Mesenteric fat pad (tissue), 1 donor: ENCODE measurements around the gene GPR78. TPM values are rescaled to one million over a fixed set of nuclear protein-coding genes. Genes with fewer than 3 reads are reported as not detected.
A peak's percentile ranks its signal among the peaks of the same experiment; 100 is the strongest.

Experiments
- DNase-seq: peaks from one replicate; pipeline ENCODE4 v3.0.0-alpha.2; 2020; ENCODE audit warnings: low spot score
- total RNA-seq: library from RNA; stranded (reverse); fragmentation: NEBNext Ultra II Directional; extraction: Animal tissue kit (Norgen Biotek cat#: 25700); gene quantifications from one replicate; pipeline ENCODE4 v1.2.1, GENCODE V29; 2021
- donor health status: DM: yes; HTN: yes; CAD: no.

The GPR78 gene
- total RNA-seq, 1 donor from 2014 or later: not detected

DNA sequence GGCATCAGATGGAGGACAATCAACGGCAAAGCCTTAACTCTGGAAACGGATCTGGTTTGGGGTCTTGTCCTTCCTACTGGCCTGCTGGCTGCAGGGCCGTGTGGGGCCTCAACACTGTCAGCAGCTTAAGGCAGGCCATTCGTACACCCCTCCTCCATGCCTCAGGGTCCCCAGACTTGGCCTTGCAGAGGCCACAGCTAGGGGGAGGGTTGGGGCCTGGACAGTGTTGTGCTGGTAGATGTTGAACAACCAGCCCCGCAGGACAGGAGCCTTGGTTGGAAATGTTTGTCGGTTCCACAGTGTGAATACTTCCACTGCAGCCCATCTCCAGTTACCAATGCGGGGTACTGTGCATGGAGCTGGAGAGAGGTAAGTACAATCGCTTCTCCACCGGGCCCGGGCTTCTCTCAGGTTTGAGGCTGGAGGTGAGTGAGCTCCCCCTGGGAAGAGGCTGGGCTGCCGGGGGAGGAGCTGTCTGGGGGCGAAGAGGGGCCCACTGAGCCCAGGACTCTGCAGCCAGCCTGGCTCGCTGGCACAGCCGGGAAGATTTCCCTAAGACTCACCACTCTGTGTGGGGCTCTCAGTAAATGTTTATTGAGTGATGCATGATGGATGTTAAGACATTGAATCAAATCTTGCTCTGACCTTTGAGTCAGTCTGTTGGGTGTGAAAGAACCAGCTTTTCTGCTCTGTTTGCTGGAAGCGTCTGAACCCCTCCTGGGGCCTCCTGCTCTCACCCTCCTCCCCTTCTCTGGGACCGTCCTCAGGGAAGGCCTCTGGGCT is 19.7 kb upstream of the GPR78 start:
- DNase-seq: no peak

DNA sequence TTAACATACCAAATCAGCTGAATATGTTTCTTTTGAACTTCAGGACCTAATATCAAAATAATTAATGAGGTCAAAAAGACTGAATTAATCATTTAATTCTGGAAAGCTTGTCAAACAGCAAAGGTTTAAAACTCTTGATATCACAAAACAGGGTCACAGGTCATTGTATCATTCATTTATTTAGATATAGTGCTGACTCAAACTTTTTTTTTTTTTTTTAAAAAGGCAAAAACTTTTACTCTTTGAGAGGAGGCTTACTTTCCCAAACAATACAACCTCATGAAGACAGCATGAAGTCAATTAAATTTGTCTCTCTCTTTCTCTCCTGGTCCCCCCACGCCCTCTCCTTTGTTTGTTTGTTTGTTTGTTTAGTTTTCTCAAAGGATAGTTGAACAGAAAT is 15.6 kb upstream of the GPR78 start:
- no peak for DNase-seq

DNA sequence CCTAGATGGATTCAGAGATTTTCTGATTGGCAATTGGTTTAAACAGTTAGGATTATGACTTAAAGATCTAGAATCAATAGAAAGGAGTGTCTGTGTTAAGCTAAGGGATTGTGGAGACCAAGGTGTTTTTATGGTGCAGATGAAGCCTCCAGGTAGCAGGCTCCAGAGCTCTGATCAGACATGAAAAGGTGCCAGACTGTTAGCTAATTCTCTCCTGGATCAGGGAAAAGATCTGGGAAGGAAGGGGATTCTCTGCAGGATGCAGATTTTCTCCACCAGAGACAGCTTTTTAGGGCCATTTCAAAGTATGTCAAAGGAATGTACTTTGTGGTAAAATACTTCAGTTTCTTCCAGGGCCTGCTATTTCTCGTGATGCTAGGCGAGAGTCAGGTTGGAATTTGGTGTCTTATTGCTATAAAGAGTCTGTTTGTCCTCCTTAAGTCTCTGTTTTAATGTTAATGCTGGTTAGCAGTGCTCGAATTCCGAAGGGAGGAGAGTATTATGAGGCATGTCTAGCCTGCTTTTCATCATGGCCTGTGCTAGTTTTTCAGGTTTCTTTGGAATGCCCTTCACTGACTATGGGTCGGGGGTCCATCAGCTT is 12.0 kb upstream of the GPR78 start:
- DNase-seq: no peak

- DNase-seq: no peak
Measured at GRCh38 chr4:8570201-8570600, 10.0 kb upstream of the GPR78 start.

- no peak for DNase-seq
Measured at GRCh38 chr4:8571702-8572685, 8.2 kb upstream of the GPR78 start.

DNA sequence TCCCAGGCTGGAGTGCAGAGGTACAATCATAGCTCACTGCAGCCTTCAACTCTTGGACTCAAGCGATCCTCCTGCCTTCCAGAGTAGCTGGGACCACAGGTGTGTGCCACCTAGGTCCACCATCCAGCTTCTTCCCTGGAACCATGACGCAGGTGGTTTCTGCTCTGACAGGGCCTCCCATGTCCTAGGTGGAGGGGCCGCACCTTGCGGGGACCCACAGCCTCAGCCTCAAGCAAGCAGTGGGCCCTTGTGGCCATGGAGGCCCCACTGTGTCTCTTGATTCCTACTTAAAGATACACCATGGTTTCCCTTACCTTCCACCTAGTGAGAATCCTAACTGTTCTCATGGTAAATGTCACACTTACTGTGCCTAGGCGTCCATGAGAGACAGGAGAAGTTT is 6.9 kb upstream of the GPR78 start:
- no peak for DNase-seq

DNA sequence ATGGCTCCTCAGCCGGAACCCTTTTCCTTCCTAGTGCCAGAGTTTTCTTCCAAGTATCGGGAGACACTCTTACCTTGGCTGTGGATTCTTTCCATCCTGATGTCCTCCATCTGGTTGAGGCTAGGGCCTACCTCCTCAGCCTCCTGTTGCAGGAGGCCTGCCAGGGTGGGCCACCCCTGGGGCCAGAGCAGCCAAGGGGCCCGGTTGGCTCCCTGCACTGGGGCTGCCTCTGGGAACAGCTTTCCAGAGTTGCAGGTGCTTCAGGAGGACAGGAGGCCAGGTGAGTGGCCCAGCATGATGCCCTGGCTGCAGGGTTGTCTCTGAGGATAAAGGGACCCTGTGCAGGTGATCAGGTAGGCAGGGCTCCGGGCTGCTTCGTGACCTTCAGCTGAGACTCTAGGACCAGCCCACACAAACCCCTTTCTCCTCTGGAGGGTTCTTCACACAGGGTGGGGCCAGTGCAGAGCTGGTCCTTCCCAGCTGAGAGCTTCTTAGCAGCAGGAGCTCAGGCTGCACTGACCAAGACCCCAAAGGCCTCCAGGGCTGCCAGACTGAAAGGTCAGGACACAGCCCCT is 5.3 kb upstream of the GPR78 start:
- DNase-seq: no peak

- DNase-seq: no peak
Measured at GRCh38 chr4:8575457-8575856, 4.7 kb upstream of the GPR78 start.

DNA sequence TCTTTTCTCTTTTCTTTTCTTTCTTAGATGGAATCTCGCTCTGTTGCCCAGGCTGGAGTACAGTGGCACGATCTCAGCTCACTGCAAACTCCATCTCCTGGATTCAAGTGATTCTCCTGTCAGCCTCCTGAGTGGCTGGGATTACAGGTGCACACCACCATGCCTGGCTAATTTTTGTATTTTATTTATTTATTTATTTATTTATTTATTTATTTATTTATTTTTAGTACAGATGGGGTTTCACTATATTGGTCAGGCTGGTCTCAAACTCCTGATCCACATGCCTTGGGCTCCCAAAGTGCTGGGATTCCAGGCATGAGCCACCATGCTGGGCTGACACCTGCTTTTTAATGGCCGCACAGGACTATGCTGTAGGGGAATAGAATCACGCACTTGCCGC is 3.6 kb upstream of the GPR78 start:
- DNase-seq: peak; percentile 22

- peak; percentile 51 for DNase-seq
Measured at GRCh38 chr4:8577046-8577445, 3.1 kb upstream of the GPR78 start.

DNA sequence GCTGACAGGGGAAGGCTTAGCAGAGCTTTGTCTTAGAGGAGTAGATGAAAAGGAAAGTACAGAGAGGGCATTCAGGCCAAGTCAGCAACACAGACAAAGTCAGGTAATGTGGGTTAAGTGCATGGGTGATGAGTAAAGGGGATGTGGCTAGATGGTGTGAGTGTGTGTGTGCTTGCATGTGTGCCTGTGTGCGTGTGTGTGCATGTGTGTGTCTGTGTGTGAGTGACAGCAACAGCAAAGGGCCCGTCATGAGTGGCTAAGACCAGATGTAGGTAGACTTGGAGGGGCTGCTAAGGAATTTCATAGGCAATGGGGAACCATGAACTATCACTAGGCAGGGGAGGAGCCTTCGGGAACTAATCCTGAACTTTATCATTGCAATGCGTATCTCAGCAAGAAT is 2.2 kb upstream of the GPR78 start:
- DNase-seq: peak; percentile 12

DNA sequence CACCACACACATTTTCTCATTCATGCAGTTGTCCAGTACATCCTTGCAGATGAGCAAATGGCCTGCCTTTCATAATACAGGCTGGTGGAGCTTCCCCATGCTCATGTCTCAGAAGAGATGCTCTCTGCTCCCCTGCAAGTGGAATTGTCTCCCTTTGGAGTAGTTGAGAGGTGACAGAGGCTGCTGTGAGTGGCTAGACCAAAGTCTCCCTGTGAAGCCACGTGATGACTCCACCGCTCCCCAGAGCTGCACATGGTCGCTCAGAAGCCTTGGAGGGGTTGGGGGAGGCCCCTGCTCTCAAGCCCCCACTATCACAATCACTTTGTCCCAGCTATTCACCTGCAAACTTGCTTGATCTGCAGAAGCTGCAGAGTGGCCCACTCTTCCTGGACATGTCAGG is 1.5 kb upstream of the GPR78 start:
- DNase-seq: peak; percentile 57

DNA sequence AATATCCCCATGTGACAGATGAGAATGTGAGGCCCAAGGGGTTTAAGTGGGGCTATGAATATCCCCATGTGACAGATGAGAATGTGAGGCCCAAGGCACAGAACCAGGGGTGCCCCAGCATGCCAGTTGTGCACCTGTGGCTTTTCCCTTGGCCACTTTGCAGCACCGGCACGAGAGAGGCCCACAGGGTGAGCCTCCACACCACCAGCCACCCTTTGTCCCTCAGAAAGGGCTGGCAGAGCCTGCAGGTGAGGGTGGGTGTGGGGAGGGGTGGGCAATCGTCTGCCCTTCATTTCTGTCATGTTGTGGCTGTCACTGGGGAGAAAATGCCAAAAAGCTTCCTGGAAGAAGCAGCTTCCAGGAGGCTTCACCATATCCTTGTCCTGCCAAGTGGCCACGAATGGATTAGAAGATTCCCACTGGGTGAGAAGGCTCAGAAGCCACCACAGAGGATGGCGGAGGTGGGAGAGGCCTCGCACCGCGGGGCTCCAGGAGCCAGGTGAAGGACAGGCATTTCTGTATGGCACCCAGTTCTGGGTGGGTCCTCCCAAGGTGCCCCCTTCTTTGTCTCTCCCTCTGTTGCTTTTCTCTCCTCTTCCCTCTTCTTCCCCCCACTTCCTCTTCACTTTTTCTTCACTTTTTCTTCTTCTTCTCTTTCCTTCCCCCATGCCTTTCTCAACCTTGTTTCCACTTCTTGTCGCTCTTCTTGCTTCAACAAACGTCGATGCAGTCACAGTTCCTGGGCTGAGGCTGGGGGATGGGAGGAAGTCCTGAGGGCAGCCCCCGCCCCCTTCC is 469 bp upstream of the GPR78 start:
- DNase-seq: peak; percentile 67

- peak; percentile 84 for DNase-seq
Measured at GRCh38 chr4:8581094-8581861, 1.1 kb downstream of the GPR78 start.

DNA sequence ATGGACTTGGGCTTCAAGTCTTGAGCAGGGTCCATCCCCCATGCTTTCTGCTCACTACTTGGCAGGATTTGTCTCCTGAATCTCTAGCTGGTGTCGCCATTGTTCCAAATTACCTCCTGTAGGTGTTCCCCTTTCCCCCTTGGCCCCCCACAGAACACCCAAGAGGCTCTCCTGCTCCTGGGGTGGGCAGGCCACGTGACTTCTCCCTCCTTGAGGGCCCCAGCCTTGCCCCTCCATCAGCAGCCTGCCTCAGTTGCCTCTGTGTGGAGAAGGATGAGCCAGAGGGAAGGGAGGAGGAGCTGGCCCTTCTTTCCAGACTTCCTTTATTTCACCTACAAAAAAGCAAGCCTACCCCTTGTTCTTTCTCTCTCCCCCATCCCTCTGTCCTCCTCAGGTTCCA is 1.8 kb downstream of the GPR78 start:
- no peak for DNase-seq

- DNase-seq: peak; percentile 74
Measured at GRCh38 chr4:8582436-8582835, 2.2 kb downstream of the GPR78 start.

- DNase-seq: peak; percentile 49
Measured at GRCh38 chr4:8582941-8583654, 2.9 kb downstream of the GPR78 start.

- peak; percentile 45 for DNase-seq
Measured at GRCh38 chr4:8583655-8584025, 3.4 kb downstream of the GPR78 start.

DNA sequence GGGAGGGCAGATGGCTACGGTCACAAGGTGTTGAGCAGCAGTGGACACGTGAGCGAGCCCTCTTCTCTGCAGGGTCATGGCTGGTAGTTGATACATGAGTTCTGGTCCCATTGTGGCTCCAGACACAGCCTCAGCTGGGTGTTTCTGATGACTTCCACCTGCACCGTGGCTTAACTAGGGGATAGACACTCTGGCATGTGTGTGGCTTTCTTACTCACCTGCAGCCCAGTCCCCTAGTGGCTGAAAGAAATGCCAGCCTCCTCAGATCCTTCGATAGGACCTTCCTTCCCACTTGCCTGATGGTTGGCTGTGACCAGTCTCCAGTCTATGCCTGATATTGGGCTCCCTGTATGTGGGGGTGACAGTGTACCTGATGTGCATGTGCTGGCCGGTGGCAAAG is 5.0 kb downstream of the GPR78 start:
- DNase-seq: peak; percentile 80
